ENCODE results near the gene PHACTR1.

PHACTR1 gene

GRCh38 chr6:13296536-13296997 is 580.0 kb downstream of the PHACTR1 start:
- TF ChIP-seq, protein P1, sequence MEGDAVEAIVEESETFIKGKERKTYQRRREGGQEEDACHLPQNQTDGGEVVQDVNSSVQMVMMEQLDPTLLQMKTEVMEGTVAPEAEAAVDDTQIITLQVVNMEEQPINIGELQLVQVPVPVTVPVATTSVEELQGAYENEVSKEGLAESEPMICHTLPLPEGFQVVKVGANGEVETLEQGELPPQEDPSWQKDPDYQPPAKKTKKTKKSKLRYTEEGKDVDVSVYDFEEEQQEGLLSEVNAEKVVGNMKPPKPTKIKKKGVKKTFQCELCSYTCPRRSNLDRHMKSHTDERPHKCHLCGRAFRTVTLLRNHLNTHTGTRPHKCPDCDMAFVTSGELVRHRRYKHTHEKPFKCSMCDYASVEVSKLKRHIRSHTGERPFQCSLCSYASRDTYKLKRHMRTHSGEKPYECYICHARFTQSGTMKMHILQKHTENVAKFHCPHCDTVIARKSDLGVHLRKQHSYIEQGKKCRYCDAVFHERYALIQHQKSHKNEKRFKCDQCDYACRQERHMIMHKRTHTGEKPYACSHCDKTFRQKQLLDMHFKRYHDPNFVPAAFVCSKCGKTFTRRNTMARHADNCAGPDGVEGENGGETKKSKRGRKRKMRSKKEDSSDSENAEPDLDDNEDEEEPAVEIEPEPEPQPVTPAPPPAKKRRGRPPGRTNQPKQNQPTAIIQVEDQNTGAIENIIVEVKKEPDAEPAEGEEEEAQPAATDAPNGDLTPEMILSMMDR (IDR thresholded peaks at IDR 0.05), result no peak

GRCh38 chr6:13297391-13297790 is 580.8 kb downstream of the PHACTR1 start:
- peaks cover 51% of the 10 kb centered on the region for H3K36me3 ChIP-seq
- H3K4me1 ChIP-seq (ENCODE audit: control insufficient read depth in 1 of 2, insufficient read depth in 1 of 2, low read depth in 1 of 2, low read length in 1 of 2), result peaks cover 31 to 39% of the 10 kb centered on the region in 2 experiments
- H3K4me3 ChIP-seq (ENCODE audit: low read depth in 1 of 2, low read length in 1 of 2), result no peak overlapping the region
- H3K27me3 ChIP-seq, result no peaks in the 10 kb centered on the region
- peak overlapping the region; percentile 21 for H3K27ac ChIP-seq
- TF ChIP-seq, protein P1 (IDR thresholded peaks at IDR 0.05), result no peak
- no peaks in the 10 kb centered on the region for H3K9me3 ChIP-seq

More at GRCh38 chr6:13296536-13296997, 580.0 kb downstream of the PHACTR1 start:
- H3K27me3 ChIP-seq, result no peaks in the 10 kb centered on the region
- peaks cover 58% of the 10 kb centered on the region for H3K36me3 ChIP-seq
- peaks cover 23 to 31% of the 10 kb centered on the region in 2 experiments for H3K4me1 ChIP-seq (ENCODE audit: control insufficient read depth in 1 of 2, insufficient read depth in 1 of 2, low read depth in 1 of 2, low read length in 1 of 2)
- no peaks in the 10 kb centered on the region for H3K9me3 ChIP-seq
- no peak overlapping the region for H3K4me3 ChIP-seq (ENCODE audit: low read depth in 1 of 2, low read length in 1 of 2)
- peak overlapping the region; percentile 89 for H3K27ac ChIP-seq

DNA sequence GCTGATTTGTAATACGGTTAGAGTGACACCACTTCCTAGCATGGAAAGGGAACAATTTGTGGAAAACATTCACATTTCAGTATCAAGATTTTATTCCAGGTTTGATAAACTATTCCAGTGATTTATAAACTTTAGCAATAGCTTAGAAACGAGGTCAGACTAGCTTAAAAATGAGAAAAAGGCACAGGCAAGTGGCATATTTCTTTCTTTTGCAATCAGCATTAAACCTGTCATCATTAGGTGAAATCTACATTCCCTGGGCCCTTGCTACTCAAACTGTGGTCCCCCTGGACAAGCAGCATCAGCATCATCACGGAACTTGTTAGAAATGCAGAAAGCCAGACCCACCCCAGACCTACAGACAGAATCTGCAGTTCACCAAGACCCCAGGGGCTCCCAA is 581.9 kb downstream of the PHACTR1 start:
- Histone ChIP-seq H3K4me1 (ENCODE audit: control insufficient read depth in 1 of 2, insufficient read depth in 1 of 2, low read depth in 1 of 2, low read length in 1 of 2) (peaks cover 40 to 47% of the 10 kb centered on the region in 2 experiments), H3K4me3 (ENCODE audit: low read depth in 1 of 2, low read length in 1 of 2) (no peak overlapping the region), H3K27me3 (no peaks in the 10 kb centered on the region), H3K27ac (peak overlapping the region; percentile 25), H3K9me3 (no peaks in the 10 kb centered on the region), H3K36me3 (peaks cover 41% of the 10 kb centered on the region)
- TF ChIP-seq, protein P1 (IDR thresholded peaks at IDR 0.05), result no peak

GRCh38 chr6:13299403-13299821 is 582.8 kb downstream of the PHACTR1 start:
- Histone ChIP-seq H3K4me1 (ENCODE audit: control insufficient read depth in 1 of 2, insufficient read depth in 1 of 2, low read depth in 1 of 2, low read length in 1 of 2) (peaks cover 43 to 49% of the 10 kb centered on the region in 2 experiments), H3K36me3 (peaks cover 37% of the 10 kb centered on the region), H3K27me3 (no peaks in the 10 kb centered on the region), H3K9me3 (no peaks in the 10 kb centered on the region), H3K27ac (no peak overlapping the region), H3K4me3 (ENCODE audit: low read depth in 1 of 2, low read length in 1 of 2) (no peak overlapping the region)
- TF ChIP-seq, protein P1 (IDR thresholded peaks at IDR 0.05), result no peak

- H3K27me3 ChIP-seq, result no peaks in the 10 kb centered on the region
- TF ChIP-seq, protein P1 (IDR thresholded peaks at IDR 0.05), result no peak
- H3K27ac ChIP-seq, result peak overlapping the region; percentile 91
- H3K4me3 ChIP-seq (ENCODE audit: low read depth in 1 of 2, low read length in 1 of 2), result no peak overlapping the region
- no peaks in the 10 kb centered on the region for H3K9me3 ChIP-seq
- peaks cover 42% of the 10 kb centered on the region for H3K36me3 ChIP-seq
- peaks cover 41 to 49% of the 10 kb centered on the region in 2 experiments for H3K4me1 ChIP-seq (ENCODE audit: control insufficient read depth in 1 of 2, insufficient read depth in 1 of 2, low read depth in 1 of 2, low read length in 1 of 2)
These were observed 583.4 kb downstream of the PHACTR1 start for GRCh38 chr6:13299918-13300317.
